CD4-positive, alpha-beta memory T cell (primary cell): Measurements from ENCODE around the gene GLS. TPM values are rescaled to one million over a fixed set of nuclear protein-coding genes. Genes with fewer than 3 reads are reported as not detected.
A peak's percentile ranks its signal among the peaks of the same experiment; 100 is the strongest.

Source experiments
- CTCF ChIA-PET: fragments of 350-600 bp; sonication (Branson Sonifier 250); formaldehyde crosslinking; loops from one replicate; lab custom pipeline; 2021; ENCODE audit warnings: inconsistent platforms; ENCODE audit not compliant: partially characterized antibody; lab: Charles Lee
- POLR2A ChIA-PET: fragments of 350-600 bp; sonication (Branson Sonifier 250); formaldehyde crosslinking; loops from one replicate; lab custom pipeline; 2021; ENCODE audit not compliant: partially characterized antibody; lab: Charles Lee
- DNase-seq, 5 donors: peaks; one replicate each; pipeline versions ENCODE4 v3.0.0 to v3.0.0-alpha.2; 2020 to 2022; ENCODE audit warnings: mixed read lengths in 1 of 5
- H3K27ac ChIP-seq: one replicate; pipeline ENCODE4 v1.7.0; 2013; ENCODE audit warnings: low read depth, low read length
- H3K27me3 ChIP-seq: 2 replicates; pipeline ENCODE4 v1.7.0; 2013; ENCODE audit warnings: mild to moderate bottlenecking, low read length, moderate library complexity; ENCODE audit not compliant: insufficient read depth
- H3K36me3 ChIP-seq: 2 replicates; pipeline ENCODE4 v1.7.0; 2013; ENCODE audit warnings: mild to moderate bottlenecking, low read length, moderate library complexity; ENCODE audit not compliant: insufficient read depth
- H3K4me1 ChIP-seq: 2 replicates; pipeline ENCODE4 v1.7.0; 2013; ENCODE audit warnings: mild to moderate bottlenecking, low read length, moderate library complexity; ENCODE audit not compliant: insufficient read depth
- H3K4me3 ChIP-seq, 2 donors: one replicate each; pipeline ENCODE4 v1.7.0; 2013; ENCODE audit warnings: low read length in 2 of 2, mild to moderate bottlenecking in 1 of 2
- H3K9me3 ChIP-seq, 2 donors: one replicate each; pipeline ENCODE4 v1.7.0; 2013; ENCODE audit warnings: low read length in 2 of 2, control low read depth in 1 of 2; ENCODE audit not compliant: control insufficient read depth in 1 of 2
- H3K27ac Mint-ChIP-seq, 7 donors: one replicate each; pipeline ENCODE4 v1.8.0; 2020 to 2021; ENCODE audit warnings: mixed read lengths in 7 of 7, mild to moderate bottlenecking in 6 of 7, inconsistent platforms in 3 of 7, moderate library complexity in 3 of 7
- H3K27me3 Mint-ChIP-seq, 2 donors: one replicate each; pipeline ENCODE4 v1.8.0; 2020 to 2021; ENCODE audit warnings: mixed read lengths in 2 of 2
- H3K36me3 Mint-ChIP-seq, 2 donors: one replicate each; pipeline ENCODE4 v1.8.0; 2020 to 2021; ENCODE audit warnings: mixed read lengths in 2 of 2, inconsistent platforms in 1 of 2, mild to moderate bottlenecking in 1 of 2
- H3K4me1 Mint-ChIP-seq, 4 donors: one replicate each; pipeline ENCODE4 v1.8.0; 2020 to 2021; ENCODE audit warnings: mixed read lengths in 4 of 4, mild to moderate bottlenecking in 1 of 4
- H3K4me3 Mint-ChIP-seq, 8 donors: one replicate each; pipeline ENCODE4 v1.8.0; 2020 to 2021; ENCODE audit warnings: mixed read lengths in 8 of 8, mild to moderate bottlenecking in 7 of 8, moderate library complexity in 6 of 8, inconsistent platforms in 3 of 8
- H3K9me3 Mint-ChIP-seq, 8 donors: one replicate each; pipeline ENCODE4 v1.8.0; 2020 to 2021; ENCODE audit warnings: mixed read lengths in 8 of 8, mild to moderate bottlenecking in 5 of 8, inconsistent platforms in 3 of 8, moderate library complexity in 1 of 8
- intact Hi-C: fragments of 100-400 bp; cut with micrococcal nuclease; formaldehyde crosslinking; loops from one replicate; pipeline ENCODE4 v1.15.1; 2023
- polyA plus RNA-seq, 2 donors: library from polyadenylated mRNA; unstranded; fragments of 300-500 nt; fragmentation: Illumina TruSeq; gene quantifications; one replicate each; pipeline ENCODE4 v1.2.3, GENCODE V29; 2021
- total RNA-seq, 2 experiments: library from RNA; stranded (reverse); gene quantifications; one replicate each; pipeline ENCODE4 v1.2.3, GENCODE V29; 2021

The GLS gene
- total and polyA plus RNA-seq, 4 experiments from 2014 or later, result 27.0 to 208 (median 132) TPM

- CTCF ChIA-PET, result interaction anchor here (0.9 kb wide), 1 partner anchor 107 kb away, joined by 3 read pairs; no protein-coding TSS in a partner anchor
- Mint-ChIP-seq H3K36me3 (peaks cover 70 to 88% of the 10 kb centered on the region in 2 donors), H3K4me3 (no peak overlapping the region), H3K27ac (peak overlapping the region; percentile 53 to 87 (median 76)), H3K9me3 (no peaks in the 10 kb centered on the region), H3K4me1 (peaks cover 12 to 22% (median 21%) of the 10 kb centered on the region in 4 donors), H3K27me3 (no peaks in the 10 kb centered on the region)
- no peaks in the 10 kb centered on the region for H3K9me3 ChIP-seq
- H3K36me3 ChIP-seq, result peaks cover 90% of the 10 kb centered on the region
- H3K4me3 ChIP-seq, result no peak overlapping the region
- H3K27ac ChIP-seq, result no peak overlapping the region
- no peaks in the 10 kb centered on the region for H3K27me3 ChIP-seq
- DNase-seq, result no peak
- intact Hi-C loops, result no loop called here
- POLR2A ChIA-PET, result interaction anchor here (1.1 kb wide), 1 partner anchor 13 kb away, joined by 5 read pairs; no protein-coding TSS in a partner anchor
- H3K4me1 ChIP-seq, result no peaks in the 10 kb centered on the region
These were observed 90.4 kb downstream of the GLS start for GRCh38 chr2:190970873-190971506.

GRCh38 chr2:190972213-190972612 is 91.6 kb downstream of the GLS start:
- H3K27me3 Mint-ChIP-seq, result no peaks in the 10 kb centered on the region
- H3K4me1 ChIP-seq, result no peaks in the 10 kb centered on the region
- peaks cover 93% of the 10 kb centered on the region for H3K36me3 ChIP-seq
- ChIA-PET CTCF (no interaction called here), POLR2A (interaction anchor here (1.0 to 1.4 kb wide), 2 partner anchors 17 to 26 kb away, joined by 3 read pairs; no protein-coding TSS in a partner anchor)
- no peak overlapping the region for H3K27ac ChIP-seq
- peaks cover 11 to 22% (median 20%) of the 10 kb centered on the region in 4 donors for H3K4me1 Mint-ChIP-seq
- no peaks in the 10 kb centered on the region for H3K27me3 ChIP-seq
- no peak overlapping the region for H3K4me3 Mint-ChIP-seq
- no peaks in the 10 kb centered on the region for H3K9me3 Mint-ChIP-seq
- H3K9me3 ChIP-seq, result no peaks in the 10 kb centered on the region
- H3K36me3 Mint-ChIP-seq, result peaks cover 74 to 87% of the 10 kb centered on the region in 2 donors
- H3K27ac Mint-ChIP-seq, result peak overlapping the region; percentile 37 to 67 (median 53)
- DNase-seq, result no peak
- H3K4me3 ChIP-seq, result no peak overlapping the region
- intact Hi-C loops, result no loop called here

- no peaks in the 10 kb centered on the region for H3K9me3 ChIP-seq
- H3K27ac ChIP-seq, result no peak overlapping the region
- Mint-ChIP-seq H3K9me3 (no peaks in the 10 kb centered on the region), H3K36me3 (peaks cover 75 to 88% of the 10 kb centered on the region in 2 donors), H3K4me3 (no peak overlapping the region), H3K27ac (peak overlapping the region in 4 of 7 donors; percentile 29 to 75 (median 44)), H3K4me1 (peaks cover 15 to 21% (median 18%) of the 10 kb centered on the region in 4 donors), H3K27me3 (no peaks in the 10 kb centered on the region)
- no peak for DNase-seq
- ChIA-PET POLR2A (interaction anchor here (0.6 to 1.4 kb wide), 3 partner anchors 16 to 292 kb away, joined by 3 read pairs; no protein-coding TSS in a partner anchor), CTCF (no interaction called here)
- intact Hi-C loops, result no loop called here
- peaks cover 93% of the 10 kb centered on the region for H3K36me3 ChIP-seq
- H3K4me1 ChIP-seq, result no peaks in the 10 kb centered on the region
- no peak overlapping the region for H3K4me3 ChIP-seq
- no peaks in the 10 kb centered on the region for H3K27me3 ChIP-seq
These were observed 92.2 kb downstream of the GLS start for GRCh38 chr2:190972846-190973245.

- DNase-seq, result no peak
These were observed 92.6 kb downstream of the GLS start for GRCh38 chr2:190973262-190973661.

GRCh38 chr2:190973726-190974628 is 93.4 kb downstream of the GLS start:
- no peak for DNase-seq
- Mint-ChIP-seq H3K4me3 (peak overlapping the region in 1 of 8 donors; percentile 15), H3K9me3 (no peaks in the 10 kb centered on the region), H3K36me3 (peaks cover 82 to 91% of the 10 kb centered on the region in 2 donors), H3K4me1 (peaks cover 12 to 27% (median 15%) of the 10 kb centered on the region in 4 donors), H3K27me3 (no peaks in the 10 kb centered on the region), H3K27ac (peak overlapping the region; percentile 6 to 78 (median 41))
- Histone ChIP-seq H3K4me3 (no peak overlapping the region), H3K9me3 (no peaks in the 10 kb centered on the region), H3K4me1 (no peaks in the 10 kb centered on the region), H3K36me3 (peaks cover 95% of the 10 kb centered on the region), H3K27me3 (no peaks in the 10 kb centered on the region), H3K27ac (no peak overlapping the region)
- ChIA-PET CTCF (no interaction called here), POLR2A (interaction anchor here (1.0 kb wide), 1 partner anchor 10 kb away, joined by 3 read pairs; no protein-coding TSS in a partner anchor)
- intact Hi-C loops, result no loop called here

More at GRCh38 chr2:190973262-190973661, 92.6 kb downstream of the GLS start:
- Histone ChIP-seq H3K36me3 (peaks cover 93% of the 10 kb centered on the region), H3K27me3 (no peaks in the 10 kb centered on the region), H3K9me3 (no peaks in the 10 kb centered on the region), H3K27ac (no peak overlapping the region), H3K4me1 (no peaks in the 10 kb centered on the region), H3K4me3 (no peak overlapping the region)
- H3K9me3 Mint-ChIP-seq, result no peaks in the 10 kb centered on the region
- no peak overlapping the region for H3K4me3 Mint-ChIP-seq
- POLR2A ChIA-PET, result interaction anchor here (0.6 to 1.4 kb wide), 3 partner anchors 16 to 291 kb away, joined by 3 read pairs; no protein-coding TSS in a partner anchor
- peak overlapping the region in 4 of 7 donors; percentile 22 to 75 (median 36) for H3K27ac Mint-ChIP-seq
- intact Hi-C loops, result no loop called here
- no peaks in the 10 kb centered on the region for H3K27me3 Mint-ChIP-seq
- H3K36me3 Mint-ChIP-seq, result peaks cover 75 to 88% of the 10 kb centered on the region in 2 donors
- H3K4me1 Mint-ChIP-seq, result peaks cover 11 to 21% (median 14%) of the 10 kb centered on the region in 4 donors
- CTCF ChIA-PET, result no interaction called here

- no peak for DNase-seq
- Mint-ChIP-seq H3K36me3 (peaks cover 82 to 91% of the 10 kb centered on the region in 2 donors), H3K4me3 (no peak overlapping the region), H3K27me3 (no peaks in the 10 kb centered on the region), H3K9me3 (peaks cover 0 to under 1% (median 0%) of the 10 kb centered on the region in 8 donors), H3K4me1 (peaks cover 9 to 24% (median 14%) of the 10 kb centered on the region in 4 donors), H3K27ac (peak overlapping the region in 3 of 7 donors; percentile 48 to 77 (median 74))
- H3K4me1 ChIP-seq, result no peaks in the 10 kb centered on the region
- intact Hi-C loops, result no loop called here
- H3K27ac ChIP-seq, result no peak overlapping the region
- no peaks in the 10 kb centered on the region for H3K9me3 ChIP-seq
- no peaks in the 10 kb centered on the region for H3K27me3 ChIP-seq
- ChIA-PET POLR2A (interaction anchor here (1.0 to 1.2 kb wide), 2 partner anchors 9 to 15 kb away, joined by 3 read pairs; no protein-coding TSS in a partner anchor), CTCF (no interaction called here)
- no peak overlapping the region for H3K4me3 ChIP-seq
- peaks cover 95% of the 10 kb centered on the region for H3K36me3 ChIP-seq
These were observed 94.2 kb downstream of the GLS start for GRCh38 chr2:190974629-190975361.
